ENCODE measurements around the gene TCF19. TPM values are rescaled to one million over a fixed set of nuclear protein-coding genes. Genes with fewer than 3 reads are reported as not detected.
A peak's percentile ranks its signal among the peaks of the same experiment; 100 is the strongest.

The TCF19 gene
- total RNA-seq, 2 donors from 2014 or later: 10.8 to 12.5 TPM

DNA sequence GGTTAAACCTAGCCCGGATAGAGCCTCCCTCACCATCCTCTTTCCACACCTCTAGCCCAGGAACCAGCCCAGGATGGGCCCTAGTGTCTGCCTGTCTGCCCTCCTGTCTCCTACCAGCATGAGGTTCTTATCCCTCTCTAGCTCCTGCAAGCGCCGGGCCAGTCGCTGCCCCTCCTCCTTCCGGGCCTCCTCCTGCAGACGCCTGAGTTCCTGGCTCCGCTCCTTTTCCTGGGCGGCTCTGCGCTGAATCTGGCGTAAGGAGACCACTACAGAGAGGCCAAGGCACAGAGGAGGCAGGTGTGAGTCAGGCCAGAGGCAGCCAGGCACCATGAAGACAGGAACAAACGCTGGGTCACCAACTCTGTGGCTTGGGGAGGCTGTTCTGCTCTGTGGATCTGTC lies 15.2 kb upstream of the TCF19 start:
- Mint-ChIP-seq H3K4me1 (peaks cover 14% of the 10 kb centered on the region), H3K4me3 (peak overlapping the region; percentile 35), H3K9me3 (no peaks in the 10 kb centered on the region), H3K36me3 (ENCODE audit: low read depth) (peaks cover 38% of the 10 kb centered on the region), H3K27ac (peak overlapping the region; percentile 32), H3K27me3 (ENCODE audit: insufficient read depth) (peaks cover 5% of the 10 kb centered on the region)
- 41 to 47% methylated on average over 4 to 11 of the region's 11 CpGs for WGBS, 2 experiments (ENCODE audit: insufficient coverage in 1 of 2, insufficient read length in 1 of 2)
- Histone ChIP-seq H3K9ac (ENCODE audit: extremely low read depth, low read length, poor library complexity, severe bottlenecking) (no peak overlapping the region), H3K4me1 (ENCODE audit: control insufficient read depth, insufficient read depth, low read length) (no peaks in the 10 kb centered on the region), H3K9me3 (ENCODE audit: control insufficient read depth, low read length) (no peaks in the 10 kb centered on the region), H3K36me3 (ENCODE audit: control insufficient read depth, insufficient read depth, low read length) (peaks cover 10% of the 10 kb centered on the region), H3K27me3 (ENCODE audit: control insufficient read depth, insufficient read depth, low read length, poor library complexity, severe bottlenecking) (no peaks in the 10 kb centered on the region), H3K27ac (ENCODE audit: low read depth, low read length) (no peak overlapping the region), H3K4me3 (ENCODE audit: low read length) (no peak overlapping the region)
- DNase-seq: peak; percentile 96
- TF ChIP-seq, protein P1, sequence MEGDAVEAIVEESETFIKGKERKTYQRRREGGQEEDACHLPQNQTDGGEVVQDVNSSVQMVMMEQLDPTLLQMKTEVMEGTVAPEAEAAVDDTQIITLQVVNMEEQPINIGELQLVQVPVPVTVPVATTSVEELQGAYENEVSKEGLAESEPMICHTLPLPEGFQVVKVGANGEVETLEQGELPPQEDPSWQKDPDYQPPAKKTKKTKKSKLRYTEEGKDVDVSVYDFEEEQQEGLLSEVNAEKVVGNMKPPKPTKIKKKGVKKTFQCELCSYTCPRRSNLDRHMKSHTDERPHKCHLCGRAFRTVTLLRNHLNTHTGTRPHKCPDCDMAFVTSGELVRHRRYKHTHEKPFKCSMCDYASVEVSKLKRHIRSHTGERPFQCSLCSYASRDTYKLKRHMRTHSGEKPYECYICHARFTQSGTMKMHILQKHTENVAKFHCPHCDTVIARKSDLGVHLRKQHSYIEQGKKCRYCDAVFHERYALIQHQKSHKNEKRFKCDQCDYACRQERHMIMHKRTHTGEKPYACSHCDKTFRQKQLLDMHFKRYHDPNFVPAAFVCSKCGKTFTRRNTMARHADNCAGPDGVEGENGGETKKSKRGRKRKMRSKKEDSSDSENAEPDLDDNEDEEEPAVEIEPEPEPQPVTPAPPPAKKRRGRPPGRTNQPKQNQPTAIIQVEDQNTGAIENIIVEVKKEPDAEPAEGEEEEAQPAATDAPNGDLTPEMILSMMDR (conservative IDR thresholded peaks at IDR 0.05): no peak

DNA sequence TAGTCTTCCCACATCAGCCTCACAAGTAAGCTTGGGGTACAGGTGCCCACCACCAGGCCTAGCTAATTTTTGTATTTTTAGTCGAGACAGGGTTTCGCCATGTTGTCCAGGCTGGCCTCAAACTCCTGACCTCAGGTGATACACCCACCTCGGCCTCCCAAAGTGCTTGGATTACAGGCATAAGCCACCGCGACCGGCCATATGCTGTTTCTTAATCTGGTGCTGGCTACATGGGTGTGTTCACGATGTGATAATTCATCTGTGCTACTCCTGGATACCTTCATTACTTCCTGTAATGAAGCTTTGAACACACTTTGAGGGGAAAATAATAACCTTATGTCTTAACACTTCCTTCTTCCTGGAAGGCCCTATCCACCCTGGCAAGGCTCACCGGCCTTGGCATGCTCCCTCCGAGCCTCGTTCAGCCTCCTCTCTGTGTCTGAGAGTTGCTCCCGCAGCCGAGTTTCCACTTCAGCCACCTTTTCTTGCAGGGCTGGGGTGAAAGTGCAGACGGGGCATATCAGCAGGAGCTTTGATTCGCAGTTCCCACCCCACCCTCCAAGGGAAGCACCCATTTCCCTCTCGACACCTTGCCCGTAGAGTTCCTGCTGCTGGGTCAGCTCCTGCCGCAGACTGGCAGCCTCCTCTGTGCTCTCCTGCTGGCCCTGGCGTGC lies 14.0 kb upstream of the TCF19 start:
- WGBS, 2 experiments (ENCODE audit: insufficient coverage in 1 of 2, insufficient read length in 1 of 2): 90 to 94% methylated on average over 15 to 18 of the region's 18 CpGs

DNA sequence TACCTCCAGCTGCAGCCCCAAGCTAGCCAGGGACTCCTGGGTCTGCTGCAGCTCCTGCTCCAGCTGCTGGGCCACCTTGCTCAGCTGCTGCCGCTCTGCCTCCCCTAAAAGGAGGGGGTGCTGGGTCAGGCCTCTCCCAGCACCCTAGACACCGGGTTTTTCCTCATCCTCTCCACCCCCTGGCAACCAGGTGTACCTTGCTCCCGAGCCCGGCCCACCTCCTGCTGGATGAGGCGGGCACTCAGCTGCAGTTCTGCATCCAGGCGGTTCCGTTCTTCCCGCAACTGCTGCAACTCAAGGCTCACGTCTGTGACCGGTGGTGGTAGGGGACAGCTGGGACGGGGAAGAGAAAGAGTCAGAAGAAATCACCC lies 13.4 kb upstream of the TCF19 start:
- Histone ChIP-seq H3K27me3 (ENCODE audit: control insufficient read depth, insufficient read depth, low read length, poor library complexity, severe bottlenecking) (no peaks in the 10 kb centered on the region), H3K27ac (ENCODE audit: low read depth, low read length) (no peak overlapping the region), H3K4me3 (ENCODE audit: low read length) (no peak overlapping the region), H3K9ac (ENCODE audit: extremely low read depth, low read length, poor library complexity, severe bottlenecking) (no peak overlapping the region), H3K9me3 (ENCODE audit: control insufficient read depth, low read length) (no peaks in the 10 kb centered on the region), H3K36me3 (ENCODE audit: control insufficient read depth, insufficient read depth, low read length) (peaks cover 14% of the 10 kb centered on the region), H3K4me1 (ENCODE audit: control insufficient read depth, insufficient read depth, low read length) (no peaks in the 10 kb centered on the region)
- Mint-ChIP-seq H3K4me1 (peaks cover 8% of the 10 kb centered on the region), H3K4me3 (no peak overlapping the region), H3K27ac (no peak overlapping the region), H3K36me3 (ENCODE audit: low read depth) (peaks cover 46% of the 10 kb centered on the region), H3K9me3 (no peaks in the 10 kb centered on the region), H3K27me3 (ENCODE audit: insufficient read depth) (no peaks in the 10 kb centered on the region)
- WGBS, 2 experiments (ENCODE audit: insufficient coverage in 1 of 2, insufficient read length in 1 of 2): 89 to 100% methylated on average over 1 to 11 of the region's 11 CpGs
- no peak for DNase-seq
- TF ChIP-seq, protein P1 (conservative IDR thresholded peaks at IDR 0.05): no peak

More for the DNA sequence above, 14.0 kb upstream of the TCF19 start:
- peaks cover 13% of the 10 kb centered on the region for H3K4me1 Mint-ChIP-seq
- H3K36me3 Mint-ChIP-seq (ENCODE audit: low read depth): peaks cover 42% of the 10 kb centered on the region
- H3K4me3 Mint-ChIP-seq: no peak overlapping the region
- no peaks in the 10 kb centered on the region for H3K4me1 ChIP-seq (ENCODE audit: control insufficient read depth, insufficient read depth, low read length)
- no peaks in the 10 kb centered on the region for H3K9me3 Mint-ChIP-seq
- no peak for DNase-seq
- no peaks in the 10 kb centered on the region for H3K9me3 ChIP-seq (ENCODE audit: control insufficient read depth, low read length)
- H3K4me3 ChIP-seq (ENCODE audit: low read length): no peak overlapping the region
- peaks cover 10% of the 10 kb centered on the region for H3K36me3 ChIP-seq (ENCODE audit: control insufficient read depth, insufficient read depth, low read length)
- H3K27ac ChIP-seq (ENCODE audit: low read depth, low read length): no peak overlapping the region
- no peak overlapping the region for H3K27ac Mint-ChIP-seq
- no peaks in the 10 kb centered on the region for H3K27me3 ChIP-seq (ENCODE audit: control insufficient read depth, insufficient read depth, low read length, poor library complexity, severe bottlenecking)
- no peak overlapping the region for H3K9ac ChIP-seq (ENCODE audit: extremely low read depth, low read length, poor library complexity, severe bottlenecking)
- TF ChIP-seq, protein P1 (conservative IDR thresholded peaks at IDR 0.05): no peak
- no peaks in the 10 kb centered on the region for H3K27me3 Mint-ChIP-seq (ENCODE audit: insufficient read depth)
